Fibroblast of pulmonary artery (primary cell): ENCODE data around the gene OPA3.
A peak's percentile ranks its signal among the peaks of the same experiment; 100 is the strongest.
"Not testable (repeated sequence)": the region's sequence is repeated elsewhere in the genome, so short reads cannot be mapped to it uniquely, and the experiment has no call there.

Experiments used
- DNase-seq: peaks from one replicate; pipeline ENCODE4 v3.0.0-alpha.2; 2010; ENCODE audit warnings: low read depth
- H3K4me3 ChIP-seq: replicated peaks from 2 replicates; pipeline ENCODE4 v1.5.1; 2011; ENCODE audit warnings: low read depth, mild to moderate bottlenecking, control low read depth, low read length, moderate library complexity
- TF ChIP-seq, protein P1 (sequence below): IDR thresholded peaks from 2 replicates; pipeline ENCODE4 v1.5.1; 2011; ENCODE audit warnings: mild to moderate bottlenecking, control low read depth, low read length, inconsistent platforms; ENCODE audit errors: missing control alignments

The OPA3 gene

DNA sequence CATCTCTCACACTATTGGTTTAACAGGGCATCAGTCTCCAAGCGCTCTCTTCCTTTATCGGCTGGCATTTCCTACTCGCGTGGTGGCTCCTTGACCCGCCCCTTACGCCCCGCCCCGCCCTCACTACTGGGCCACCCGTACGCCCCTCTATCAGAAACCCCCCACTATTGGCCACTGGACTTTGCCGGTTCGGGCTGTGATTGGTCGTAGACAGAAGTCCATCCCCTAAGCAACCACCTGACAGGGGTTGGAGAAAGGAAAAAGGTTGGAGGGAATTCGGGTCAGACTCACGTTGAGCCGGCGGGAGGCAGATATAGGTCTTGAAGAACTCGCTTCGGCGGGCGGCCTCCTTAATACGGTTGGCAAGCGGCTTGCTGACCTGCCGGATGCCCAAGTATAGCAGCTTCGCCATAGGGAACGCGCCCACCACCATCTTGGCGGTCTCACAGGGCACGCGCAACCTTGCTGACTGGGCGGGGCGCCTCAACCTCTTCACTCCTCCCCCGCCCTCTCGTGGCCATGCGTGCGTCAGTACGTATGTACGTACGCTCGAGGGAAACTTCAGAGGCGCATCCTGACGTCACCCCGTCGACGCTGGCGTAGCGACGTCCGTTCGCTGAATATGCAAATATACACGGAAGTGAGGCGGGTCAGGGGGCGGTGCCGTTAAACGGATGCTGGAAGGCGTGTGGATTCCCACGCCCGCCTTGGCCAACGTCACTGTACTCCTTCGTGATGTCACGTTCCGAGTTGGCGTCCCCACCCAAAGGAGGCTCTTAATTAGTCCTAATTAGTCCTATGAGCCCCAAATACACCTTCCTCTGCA is at the start of gene OPA3:
Gene OPA3, minus strand, starts transcription at position 471 of the 826 bp plus-strand sequence. Its CDS starts 38 bp downstream, at position 433.
- peak within 1 kb of the TSS; percentile 94 for H3K4me3 ChIP-seq
- TF ChIP-seq, protein P1, sequence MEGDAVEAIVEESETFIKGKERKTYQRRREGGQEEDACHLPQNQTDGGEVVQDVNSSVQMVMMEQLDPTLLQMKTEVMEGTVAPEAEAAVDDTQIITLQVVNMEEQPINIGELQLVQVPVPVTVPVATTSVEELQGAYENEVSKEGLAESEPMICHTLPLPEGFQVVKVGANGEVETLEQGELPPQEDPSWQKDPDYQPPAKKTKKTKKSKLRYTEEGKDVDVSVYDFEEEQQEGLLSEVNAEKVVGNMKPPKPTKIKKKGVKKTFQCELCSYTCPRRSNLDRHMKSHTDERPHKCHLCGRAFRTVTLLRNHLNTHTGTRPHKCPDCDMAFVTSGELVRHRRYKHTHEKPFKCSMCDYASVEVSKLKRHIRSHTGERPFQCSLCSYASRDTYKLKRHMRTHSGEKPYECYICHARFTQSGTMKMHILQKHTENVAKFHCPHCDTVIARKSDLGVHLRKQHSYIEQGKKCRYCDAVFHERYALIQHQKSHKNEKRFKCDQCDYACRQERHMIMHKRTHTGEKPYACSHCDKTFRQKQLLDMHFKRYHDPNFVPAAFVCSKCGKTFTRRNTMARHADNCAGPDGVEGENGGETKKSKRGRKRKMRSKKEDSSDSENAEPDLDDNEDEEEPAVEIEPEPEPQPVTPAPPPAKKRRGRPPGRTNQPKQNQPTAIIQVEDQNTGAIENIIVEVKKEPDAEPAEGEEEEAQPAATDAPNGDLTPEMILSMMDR, result no peak

DNA sequence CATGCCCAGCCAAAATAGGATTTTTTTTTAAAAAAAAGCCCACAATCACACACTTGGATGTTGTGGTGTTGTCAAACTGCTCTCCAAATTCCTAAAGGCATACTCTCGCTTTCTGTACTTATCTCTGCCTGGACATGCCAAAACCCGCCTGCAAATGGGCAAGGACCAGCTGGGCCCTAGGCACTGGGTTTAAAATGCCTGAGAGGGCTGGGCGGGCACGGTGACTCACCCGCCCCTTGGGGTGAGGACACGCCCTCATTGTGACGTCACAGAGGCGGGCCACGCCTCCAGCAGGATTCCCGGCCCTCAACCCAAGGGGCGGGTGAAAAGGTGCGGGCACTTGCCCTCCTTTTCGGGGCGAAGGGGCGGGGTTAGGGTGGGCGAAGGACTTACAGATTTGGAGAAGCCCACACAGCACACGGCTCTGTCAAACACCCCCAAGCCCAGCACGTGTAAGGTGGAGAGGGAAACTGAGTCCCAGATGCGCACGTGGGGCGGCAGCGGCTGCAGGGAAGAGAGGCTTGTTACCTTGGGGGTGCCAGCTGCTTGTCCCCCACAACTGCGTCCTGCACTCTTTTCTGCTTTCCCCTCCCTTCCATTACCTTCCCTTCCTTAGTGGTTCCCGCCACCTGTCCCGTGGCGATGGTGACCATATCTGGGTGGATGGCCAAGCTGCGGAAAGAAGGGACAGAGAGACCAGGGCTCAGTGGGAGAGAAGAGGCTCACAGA is 48.0 kb upstream of the OPA3 start:
- TF ChIP-seq, protein P1, result no peak

More for the DNA sequence above, at the start of gene OPA3:
- peak; percentile 100 for DNase-seq

DNA sequence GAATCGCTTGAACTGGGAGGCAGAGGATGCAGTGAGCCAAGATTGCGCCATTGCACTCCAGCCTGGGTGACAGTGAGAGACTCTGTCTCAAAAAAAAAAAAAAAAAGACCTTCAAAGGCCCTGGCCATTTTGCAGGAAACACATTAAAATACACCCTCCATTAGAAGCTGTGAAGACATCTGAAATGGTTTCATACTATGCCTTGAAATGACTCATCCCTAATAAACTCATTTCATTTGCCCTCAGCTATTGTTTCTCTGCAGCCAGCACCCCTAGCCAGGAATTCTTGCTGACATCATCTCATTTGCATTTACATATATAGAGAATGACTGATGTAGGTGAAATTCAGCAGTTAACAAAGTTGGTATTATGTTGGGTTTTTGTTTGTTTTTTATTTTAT is 45.9 kb upstream of the OPA3 start:
- no peak overlapping the region for H3K4me3 ChIP-seq
- TF ChIP-seq, protein P1, result no peak
- DNase-seq, result peak; percentile 93

More for the DNA sequence above, 48.0 kb upstream of the OPA3 start:
- DNase-seq, result peak; percentile 91
- H3K4me3 ChIP-seq, result no peak overlapping the region

DNA sequence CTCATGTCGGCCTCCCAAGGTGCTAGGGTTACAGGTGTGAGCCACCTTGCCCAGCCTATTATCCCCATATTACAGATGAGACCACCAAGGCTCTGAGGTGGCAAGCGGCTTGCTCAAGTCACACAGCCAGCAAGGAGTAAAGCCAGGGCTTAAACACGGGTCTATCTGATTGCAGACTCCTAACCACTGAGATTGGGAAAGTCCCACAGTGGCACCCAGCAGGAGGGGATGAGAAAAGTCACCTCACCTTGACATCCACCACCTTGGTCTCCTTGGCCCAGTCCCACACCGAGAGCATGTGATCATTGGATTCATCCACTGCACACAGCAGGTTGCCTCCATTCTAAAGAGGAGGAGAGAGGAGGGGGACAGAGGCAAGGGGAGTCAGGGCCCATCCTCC is 45.1 kb upstream of the OPA3 start:
- no peak overlapping the region for H3K4me3 ChIP-seq
- TF ChIP-seq, protein P1, result no peak
- DNase-seq, result no peak

DNA sequence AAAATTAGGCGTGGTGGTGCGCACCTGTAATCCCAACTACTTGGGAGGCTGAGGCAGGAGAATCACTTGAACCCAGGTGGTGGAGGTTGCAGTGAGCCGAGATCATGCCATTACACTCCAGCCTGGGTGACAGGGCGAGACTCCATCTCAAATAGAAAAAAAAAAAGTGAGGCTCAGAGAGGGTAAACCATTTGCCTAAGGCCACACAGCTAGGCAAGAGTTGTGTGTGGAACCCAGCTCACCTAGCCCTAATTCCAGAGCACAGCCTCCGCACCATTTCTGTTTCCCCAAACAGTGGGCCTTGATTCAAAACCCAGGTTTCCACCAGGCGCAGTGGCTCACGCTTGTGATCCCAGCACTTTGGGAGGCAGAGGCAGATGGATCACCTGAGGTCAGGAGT is 43.6 kb upstream of the OPA3 start:
- not testable (repeated sequence) for DNase-seq, H3K4me3 ChIP-seq

DNA sequence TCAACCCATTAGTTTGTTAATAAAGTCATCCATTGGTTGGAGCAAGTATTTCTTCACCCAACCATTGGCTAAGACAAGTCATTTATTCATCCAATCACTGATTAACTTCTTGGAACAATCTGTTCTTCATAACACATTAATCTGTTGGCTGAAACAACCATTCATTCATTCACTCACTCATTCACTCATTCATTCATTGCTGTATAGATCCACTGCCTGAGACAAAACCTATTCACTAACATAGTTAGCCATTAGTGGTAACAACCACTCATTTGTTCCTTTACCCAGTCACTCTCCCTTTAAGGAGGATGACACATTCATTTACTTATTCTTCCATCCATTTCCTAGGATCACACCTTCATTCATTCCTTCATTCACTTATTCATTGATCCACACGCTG is 39.4 kb upstream of the OPA3 start:
- no peak overlapping the region for H3K4me3 ChIP-seq
- TF ChIP-seq, protein P1, result no peak
- DNase-seq, result no peak

DNA sequence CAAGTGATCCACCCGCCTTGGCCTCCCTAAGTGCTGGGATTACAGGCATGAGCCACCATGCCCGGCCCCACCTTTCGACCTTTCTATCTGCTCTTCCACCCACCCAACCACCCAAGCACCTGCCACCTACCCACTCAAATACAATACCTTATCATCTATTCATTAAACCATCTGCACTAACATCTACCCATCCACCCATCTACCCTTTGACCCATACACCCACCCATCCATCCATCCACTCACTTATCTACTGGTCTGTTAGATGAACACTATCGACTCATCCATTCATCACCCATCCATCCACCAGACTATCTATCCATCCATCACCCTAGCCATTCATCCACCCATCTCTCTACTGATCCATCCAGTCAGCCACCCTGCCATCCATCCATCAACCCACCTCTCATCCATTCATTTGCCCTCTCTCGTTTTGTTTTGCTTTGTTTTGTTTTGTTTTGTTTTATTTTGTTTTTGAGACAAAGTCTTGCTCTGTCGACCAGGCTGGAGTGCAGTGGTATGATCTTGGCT is 37.4 kb upstream of the OPA3 start:
- DNase-seq, result no peak
- TF ChIP-seq, protein P1, result no peak
- H3K4me3 ChIP-seq, result no peak overlapping the region
